Loucy (cell line): ENCODE measurements around the gene EIF2S3B.

ENCODE experiments used
- EZH2phosphoT487 ChIP-seq: fragments of 200-600 bp; IDR thresholded peaks from 2 replicates; pipeline ENCODE4 v1.6.1; 2018; ENCODE audit warnings: antibody characterized with exemption, mild to moderate bottlenecking, moderate library complexity, borderline replicate concordance
- TF ChIP-seq, protein P1 (sequence below): fragments of 200-600 bp; sonication (generic); conservative IDR thresholded peaks from 2 replicates; pipeline ENCODE4 v1.5.1; 2014; ENCODE audit warnings: mild to moderate bottlenecking, antibody characterized with exemption, low read length

DNA sequence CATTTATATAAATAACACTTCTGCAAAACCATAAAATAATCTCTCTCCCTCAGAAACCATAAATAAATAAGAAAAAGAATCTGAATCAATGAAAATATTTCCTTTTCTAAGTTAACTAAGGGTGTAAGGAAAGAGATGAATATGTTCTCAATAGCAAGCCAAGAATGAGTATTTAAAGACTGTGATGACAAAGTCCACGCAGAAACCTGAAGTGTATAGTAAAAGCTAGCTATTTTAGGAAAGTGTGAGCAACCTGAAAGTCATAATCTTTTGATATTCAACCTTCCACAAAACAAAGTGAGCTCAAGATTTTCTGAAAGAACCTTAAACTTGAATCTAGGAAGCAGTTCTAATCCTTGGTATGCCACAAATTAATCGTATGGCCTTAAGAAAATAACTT is 15.9 kb downstream of the EIF2S3B start:
- TF ChIP-seq, protein P1, sequence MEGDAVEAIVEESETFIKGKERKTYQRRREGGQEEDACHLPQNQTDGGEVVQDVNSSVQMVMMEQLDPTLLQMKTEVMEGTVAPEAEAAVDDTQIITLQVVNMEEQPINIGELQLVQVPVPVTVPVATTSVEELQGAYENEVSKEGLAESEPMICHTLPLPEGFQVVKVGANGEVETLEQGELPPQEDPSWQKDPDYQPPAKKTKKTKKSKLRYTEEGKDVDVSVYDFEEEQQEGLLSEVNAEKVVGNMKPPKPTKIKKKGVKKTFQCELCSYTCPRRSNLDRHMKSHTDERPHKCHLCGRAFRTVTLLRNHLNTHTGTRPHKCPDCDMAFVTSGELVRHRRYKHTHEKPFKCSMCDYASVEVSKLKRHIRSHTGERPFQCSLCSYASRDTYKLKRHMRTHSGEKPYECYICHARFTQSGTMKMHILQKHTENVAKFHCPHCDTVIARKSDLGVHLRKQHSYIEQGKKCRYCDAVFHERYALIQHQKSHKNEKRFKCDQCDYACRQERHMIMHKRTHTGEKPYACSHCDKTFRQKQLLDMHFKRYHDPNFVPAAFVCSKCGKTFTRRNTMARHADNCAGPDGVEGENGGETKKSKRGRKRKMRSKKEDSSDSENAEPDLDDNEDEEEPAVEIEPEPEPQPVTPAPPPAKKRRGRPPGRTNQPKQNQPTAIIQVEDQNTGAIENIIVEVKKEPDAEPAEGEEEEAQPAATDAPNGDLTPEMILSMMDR, result no peak
- TF ChIP-seq EZH2phosphoT487, result no peak
